Hypothalamus (tissue), 51 donors: ENCODE results near the gene FOXF1.

Experiments
- DNase-seq, 51 donors: peaks; one replicate each; lab custom pipeline; 2025; lab: John Stamatoyannopoulos, UW

The FOXF1 gene

GRCh38 chr16:86510465-86511261, at the start of gene FOXF1:
Gene FOXF1, plus strand, starts transcription at chr16:86510527. Its CDS starts 43 bp downstream, at chr16:86510570.
- no peak for DNase-seq

- no peak for DNase-seq
Measured at GRCh38 chr16:86461037-86461436, 49.3 kb upstream of the FOXF1 start.

GRCh38 chr16:86462334-86463084, 47.8 kb upstream of the FOXF1 start:
- DNase-seq = no peak

GRCh38 chr16:86464044-86464443, 46.3 kb upstream of the FOXF1 start:
- no peak for DNase-seq

- DNase-seq = no peak
Measured at GRCh38 chr16:86465434-86465833, 44.9 kb upstream of the FOXF1 start.

- no peak for DNase-seq
Measured at GRCh38 chr16:86466696-86467406, 43.5 kb upstream of the FOXF1 start.

- DNase-seq = no peak
Measured at GRCh38 chr16:86467490-86467889, 42.8 kb upstream of the FOXF1 start.

GRCh38 chr16:86470964-86471363, 39.4 kb upstream of the FOXF1 start:
- DNase-seq = no peak

- DNase-seq = no peak
Measured at GRCh38 chr16:86471896-86472295, 38.4 kb upstream of the FOXF1 start.

GRCh38 chr16:86472366-86472765, 38.0 kb upstream of the FOXF1 start:
- no peak for DNase-seq

GRCh38 chr16:86476956-86477534, 33.3 kb upstream of the FOXF1 start:
- DNase-seq = no peak

- no peak for DNase-seq
Measured at GRCh38 chr16:86477642-86478041, 32.7 kb upstream of the FOXF1 start.

- DNase-seq = no peak
Measured at GRCh38 chr16:86478779-86479178, 31.5 kb upstream of the FOXF1 start.

- no peak for DNase-seq
Measured at GRCh38 chr16:86479419-86479818, 30.9 kb upstream of the FOXF1 start.

- DNase-seq = peak in 28 of 51 donors; percentile 4 to 65 (median 21)
Measured at GRCh38 chr16:86480444-86480843, 29.9 kb upstream of the FOXF1 start.

- no peak for DNase-seq
Measured at GRCh38 chr16:86481607-86482006, 28.7 kb upstream of the FOXF1 start.

- no peak for DNase-seq
Measured at GRCh38 chr16:86484240-86484639, 26.1 kb upstream of the FOXF1 start.

GRCh38 chr16:86485746-86486145, 24.6 kb upstream of the FOXF1 start:
- DNase-seq = no peak

- DNase-seq = peak in 10 of 51 donors; percentile 5 to 75 (median 20)
Measured at GRCh38 chr16:86490859-86491639, 19.3 kb upstream of the FOXF1 start.

GRCh38 chr16:86491640-86492023, 18.7 kb upstream of the FOXF1 start:
- peak in 18 of 51 donors; percentile 13 to 75 (median 28) for DNase-seq
